Activated CD8-positive, alpha-beta memory T cell treated with anti-CD3 and anti-CD28 coated beads, Interleukin-2, amount 50 U/mL, for 24 hours (primary cell): ENCODE data around the gene ACE.

Source experiments
- DNase-seq: peaks from one replicate; pipeline ENCODE4 v3.0.0-alpha.2; 2020; ENCODE audit errors: extremely low read depth

ACE gene

GRCh38 chr17:63537001-63537400, 60.1 kb downstream of the ACE start:
- no peak for DNase-seq

- no peak for DNase-seq
Observed at GRCh38 chr17:63537991-63538692, 61.3 kb downstream of the ACE start.

GRCh38 chr17:63538693-63539595, 62.1 kb downstream of the ACE start:
- DNase-seq = no peak

- no peak for DNase-seq
Observed at GRCh38 chr17:63540590-63540989, 63.7 kb downstream of the ACE start.

- DNase-seq = no peak
Observed at GRCh38 chr17:63542218-63542545, 65.3 kb downstream of the ACE start.

GRCh38 chr17:63542942-63543821, 66.3 kb downstream of the ACE start:
- DNase-seq = no peak

GRCh38 chr17:63543822-63544420, 67.1 kb downstream of the ACE start:
- no peak for DNase-seq

- DNase-seq = no peak
Observed at GRCh38 chr17:63544467-63545301, 67.8 kb downstream of the ACE start.

DNA sequence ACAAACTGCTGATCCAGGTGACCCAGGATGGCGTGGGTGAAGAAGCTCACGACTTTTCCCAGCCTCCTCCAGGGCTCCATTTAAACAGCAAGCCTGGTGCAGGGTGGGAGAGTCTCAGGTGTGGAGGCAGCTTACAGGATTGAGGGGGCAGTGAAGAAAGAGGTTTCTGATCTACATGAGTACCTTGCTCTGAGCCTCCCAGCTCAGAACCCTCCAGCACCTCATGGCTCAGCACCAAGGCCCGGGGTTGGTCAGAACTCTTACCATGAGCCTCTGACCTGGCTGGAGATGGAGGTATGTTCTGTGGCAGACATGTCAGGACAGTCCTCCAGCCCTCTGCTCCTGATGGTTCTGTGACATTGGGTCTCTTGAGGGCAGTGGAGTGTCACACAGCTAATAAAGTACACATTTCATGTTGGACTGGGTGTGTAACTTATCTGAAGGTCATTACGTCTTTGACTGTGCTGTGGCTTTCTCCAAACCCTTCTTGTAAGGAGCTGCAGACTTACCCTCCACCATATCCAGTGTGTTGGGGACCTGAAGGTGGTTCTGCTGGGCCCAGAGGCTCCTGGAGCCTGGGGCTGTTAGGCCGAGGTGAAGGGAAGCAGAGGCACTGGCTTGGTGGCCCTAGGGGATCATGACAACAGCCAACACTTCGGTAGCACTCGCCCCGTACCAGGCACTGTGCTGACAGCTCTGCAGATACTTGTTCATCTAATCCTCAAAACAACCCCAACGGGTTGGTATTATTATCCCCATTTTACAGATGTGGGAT, 69.6 kb downstream of the ACE start:
- DNase-seq = no peak

DNA sequence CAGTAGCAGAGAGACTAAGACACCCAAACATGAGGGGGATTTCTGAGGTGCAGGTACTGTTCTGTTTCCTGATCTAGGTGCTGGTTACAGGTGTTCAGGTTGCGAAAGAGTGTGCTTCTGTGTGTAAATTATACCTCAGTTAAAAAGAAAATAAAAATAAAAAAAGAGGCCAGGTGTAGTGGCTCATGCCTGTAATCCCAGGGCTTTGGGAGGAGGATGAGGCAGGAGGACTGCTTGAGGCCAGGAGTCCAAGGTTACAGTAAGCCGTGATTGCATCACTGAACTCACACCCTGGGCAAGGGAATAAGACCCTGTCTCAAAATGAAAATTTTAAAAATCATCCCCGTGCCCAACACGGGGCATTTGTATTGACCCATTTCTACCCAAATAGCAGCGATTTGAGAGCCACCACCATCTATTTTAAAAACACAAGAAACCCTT, 70.2 kb downstream of the ACE start:
- no peak for DNase-seq
